Activated naive CD8-positive, alpha-beta T cell treated with anti-CD3 and anti-CD28 coated beads, Interleukin-2, amount 50 U/mL, for 24 hours (primary cell): ENCODE measurements around the gene RAX.

Source experiments
- ATAC-seq: fragments of 150-1000 bp; cut with Tn5 transposase; one replicate; pipeline ENCODE4 v1.10.0; 2021
- DNase-seq: peaks from one replicate; pipeline ENCODE4 v3.0.0; 2021
- H3K27ac Mint-ChIP-seq: one replicate; pipeline ENCODE4 v1.8.0; 2021; ENCODE audit warnings: mild to moderate bottlenecking, mixed read lengths
- H3K27me3 Mint-ChIP-seq: one replicate; pipeline ENCODE4 v1.8.0; 2021; ENCODE audit warnings: mixed read lengths
- H3K36me3 Mint-ChIP-seq: one replicate; pipeline ENCODE4 v1.8.0; 2021; ENCODE audit warnings: low read depth, mixed read lengths
- H3K4me1 Mint-ChIP-seq: one replicate; pipeline ENCODE4 v1.8.0; 2021; ENCODE audit warnings: mixed read lengths
- H3K4me3 Mint-ChIP-seq: one replicate; pipeline ENCODE4 v1.8.0; 2021; ENCODE audit warnings: mild to moderate bottlenecking, moderate library complexity, mixed read lengths
- H3K9me3 Mint-ChIP-seq: one replicate; pipeline ENCODE4 v1.8.0; 2021; ENCODE audit warnings: mixed read lengths

Gene RAX

DNA sequence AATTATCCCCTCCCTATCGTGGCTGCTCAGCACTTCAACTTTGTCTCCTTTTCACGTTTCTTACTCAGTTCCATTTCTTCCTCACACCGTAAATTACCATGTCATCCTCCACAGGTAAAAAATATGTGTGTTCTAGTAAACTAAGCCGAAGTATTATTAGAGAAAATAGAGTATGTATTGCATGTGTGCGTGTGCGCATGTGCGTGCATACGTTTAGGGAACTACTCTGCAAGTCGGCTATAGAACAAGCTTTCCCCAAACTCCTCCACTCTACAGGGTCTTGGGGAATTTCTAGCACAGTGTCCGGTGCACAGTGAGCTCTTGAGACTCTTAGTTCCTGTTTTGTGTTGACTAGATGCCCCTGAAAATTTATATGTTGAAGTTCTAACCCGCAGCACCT is 9.1 kb upstream of the RAX start:
- no peak for DNase-seq
- no peak overlapping the region for H3K4me3 Mint-ChIP-seq
- peaks cover 47% of the 10 kb centered on the region for H3K27me3 Mint-ChIP-seq

DNA sequence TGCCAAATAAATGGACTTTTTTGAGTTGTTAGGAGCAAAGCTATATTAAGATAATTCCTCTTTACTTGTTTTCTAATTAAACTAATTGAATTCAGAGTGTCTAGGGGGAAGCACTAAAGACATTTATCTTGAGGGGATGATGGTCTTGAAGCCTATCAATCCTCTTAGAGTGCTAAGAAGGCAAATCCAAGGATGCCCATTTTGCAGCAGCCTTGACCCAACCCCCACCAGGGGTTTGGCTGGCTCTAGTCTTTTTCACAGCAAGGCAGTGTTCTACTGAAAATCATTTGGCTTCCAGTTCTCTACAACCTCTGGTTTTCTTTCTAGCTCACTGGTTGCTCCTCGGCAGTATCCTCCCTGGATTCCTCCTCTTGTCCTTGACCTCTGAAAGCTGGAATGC is 6.5 kb upstream of the RAX start:
- H3K36me3 Mint-ChIP-seq: no peaks in the 10 kb centered on the region
- peaks cover 56% of the 10 kb centered on the region for H3K27me3 Mint-ChIP-seq
- ATAC-seq (no peak), DNase-seq (no peak)
- no peaks in the 10 kb centered on the region for H3K4me1 Mint-ChIP-seq
- no peak overlapping the region for H3K4me3 Mint-ChIP-seq
- no peaks in the 10 kb centered on the region for H3K9me3 Mint-ChIP-seq
- no peak overlapping the region for H3K27ac Mint-ChIP-seq

More for the DNA sequence above, 9.1 kb upstream of the RAX start:
- H3K4me1 Mint-ChIP-seq: no peaks in the 10 kb centered on the region
- H3K9me3 Mint-ChIP-seq: no peaks in the 10 kb centered on the region
- H3K27ac Mint-ChIP-seq: no peak overlapping the region
- no peak for ATAC-seq
- H3K36me3 Mint-ChIP-seq: no peaks in the 10 kb centered on the region

DNA sequence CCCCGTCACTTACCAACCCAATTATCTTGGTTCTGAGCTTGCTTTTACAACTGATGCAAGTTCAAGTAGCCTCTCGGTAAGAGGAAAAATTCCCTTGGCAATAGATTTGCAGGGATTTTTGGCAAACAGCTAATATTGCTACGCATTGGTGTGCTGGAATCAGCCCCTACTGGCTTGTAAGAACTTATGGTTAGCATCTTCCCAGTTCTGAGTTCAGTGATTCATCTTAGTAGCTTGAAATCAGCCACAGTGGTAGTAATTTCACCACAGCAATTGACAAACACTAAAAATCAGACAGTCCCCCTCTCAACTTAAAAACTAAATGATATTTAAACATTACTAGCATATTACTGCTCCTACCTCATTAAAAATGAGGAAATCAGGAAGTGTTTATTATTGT is 5.9 kb upstream of the RAX start:
- Mint-ChIP-seq H3K27me3 (peaks cover 56% of the 10 kb centered on the region), H3K9me3 (no peaks in the 10 kb centered on the region), H3K4me3 (no peak overlapping the region), H3K27ac (no peak overlapping the region), H3K36me3 (no peaks in the 10 kb centered on the region), H3K4me1 (no peaks in the 10 kb centered on the region)
- ATAC-seq (no peak), DNase-seq (no peak)

DNA sequence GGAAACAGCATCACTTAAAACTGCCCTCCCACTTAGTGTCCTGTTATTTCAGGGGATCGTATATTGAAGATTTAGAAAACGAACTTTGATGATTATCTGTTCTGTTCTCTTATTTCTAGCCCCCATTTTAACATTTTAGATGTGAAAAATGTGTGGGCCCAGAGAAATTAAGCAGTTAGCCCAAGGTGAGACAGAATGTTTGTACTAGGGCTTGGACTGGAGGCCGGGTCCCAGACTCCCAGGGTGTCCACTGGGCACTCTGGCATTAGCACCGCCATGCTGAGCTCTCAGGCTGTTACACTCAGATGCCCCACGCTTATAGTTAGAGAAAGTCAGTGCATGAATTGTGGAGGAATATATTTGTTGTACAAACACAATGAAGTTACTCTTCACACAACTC is 5.5 kb upstream of the RAX start:
- peaks cover 58% of the 10 kb centered on the region for H3K27me3 Mint-ChIP-seq
- peaks cover 2% of the 10 kb centered on the region for H3K4me1 Mint-ChIP-seq
- no peaks in the 10 kb centered on the region for H3K36me3 Mint-ChIP-seq
- H3K27ac Mint-ChIP-seq: no peak overlapping the region
- no peaks in the 10 kb centered on the region for H3K9me3 Mint-ChIP-seq
- no peak overlapping the region for H3K4me3 Mint-ChIP-seq
- DNase-seq: no peak
- no peak for ATAC-seq

DNA sequence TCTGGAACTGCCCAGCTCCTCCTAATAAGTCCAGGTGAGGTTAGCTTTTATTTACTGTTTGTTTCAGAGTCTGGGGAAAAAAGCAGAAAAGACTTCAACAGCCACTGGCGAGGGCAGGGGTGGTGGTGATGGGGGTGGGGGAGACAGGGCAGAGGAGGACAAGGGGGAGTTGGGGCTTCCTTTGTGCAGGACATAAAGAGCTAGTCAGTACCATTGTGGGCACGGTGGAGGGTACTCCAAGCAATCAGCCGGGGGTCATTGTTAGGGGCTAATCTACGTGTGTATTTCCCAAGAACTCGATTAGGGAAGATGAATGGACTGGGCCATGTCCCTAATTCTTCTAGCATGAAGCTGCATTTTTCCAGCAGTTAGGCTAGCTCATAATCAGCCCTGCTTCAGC is 2.8 kb upstream of the RAX start:
- Mint-ChIP-seq H3K4me3 (no peak overlapping the region), H3K27ac (no peak overlapping the region), H3K4me1 (peaks cover 11% of the 10 kb centered on the region), H3K27me3 (peaks cover 65% of the 10 kb centered on the region), H3K9me3 (no peaks in the 10 kb centered on the region), H3K36me3 (no peaks in the 10 kb centered on the region)
- ATAC-seq (no peak), DNase-seq (no peak)

DNA sequence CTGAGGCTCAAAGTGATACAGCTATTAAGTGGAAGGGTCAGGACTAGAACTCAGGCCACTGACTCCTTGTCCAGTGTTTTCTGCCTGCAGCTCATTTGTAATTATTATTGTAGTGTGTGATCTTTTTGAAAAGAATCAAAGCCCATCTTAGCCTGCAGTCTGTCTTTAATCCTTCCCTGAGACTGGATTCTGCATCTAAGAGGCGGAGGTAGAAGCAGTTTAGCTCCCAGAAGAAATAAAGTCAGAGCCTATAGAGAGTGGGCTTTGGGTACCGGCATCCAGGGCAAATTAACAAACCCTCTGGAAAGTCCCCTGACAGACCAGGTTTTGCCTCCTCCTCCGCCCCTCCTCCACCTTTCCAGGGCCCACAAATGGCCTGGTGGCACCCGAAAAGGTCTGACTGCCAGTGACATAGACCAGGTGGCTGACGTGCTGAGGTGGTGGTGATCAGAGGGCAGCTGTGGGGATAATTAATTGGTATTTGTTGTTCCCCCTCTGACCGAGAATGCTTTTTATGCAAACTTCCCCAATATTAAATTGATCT is 2.2 kb upstream of the RAX start:
- Mint-ChIP-seq H3K27ac (no peak overlapping the region), H3K27me3 (peaks cover 69% of the 10 kb centered on the region), H3K36me3 (no peaks in the 10 kb centered on the region), H3K9me3 (no peaks in the 10 kb centered on the region), H3K4me3 (no peak overlapping the region), H3K4me1 (peaks cover 11% of the 10 kb centered on the region)
- ATAC-seq: no peak
- no peak for DNase-seq

DNA sequence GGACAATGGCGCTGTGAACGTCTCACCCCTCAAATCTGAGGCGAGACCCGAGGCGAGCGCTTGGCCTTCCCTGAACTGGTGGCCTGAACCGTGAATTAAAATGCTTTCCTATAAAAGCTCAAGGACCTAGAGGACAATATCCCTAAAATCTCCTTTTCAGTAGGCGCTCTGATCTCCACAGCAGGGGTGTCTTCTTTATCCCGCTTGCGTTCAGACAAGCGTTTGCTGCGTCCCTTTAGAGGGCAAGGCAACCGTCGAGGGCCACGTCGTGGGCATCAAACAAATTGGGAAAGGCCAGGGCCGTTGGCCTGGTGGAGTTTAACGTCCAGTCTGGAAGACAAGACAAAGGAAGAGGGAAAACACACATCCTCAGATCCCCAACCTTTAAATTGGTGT is 1.3 kb upstream of the RAX start:
- peaks cover 74% of the 10 kb centered on the region for H3K27me3 Mint-ChIP-seq
- no peak overlapping the region for H3K27ac Mint-ChIP-seq
- DNase-seq (no peak), ATAC-seq (no peak)
- H3K36me3 Mint-ChIP-seq: no peaks in the 10 kb centered on the region
- no peak overlapping the region for H3K4me3 Mint-ChIP-seq
- no peaks in the 10 kb centered on the region for H3K9me3 Mint-ChIP-seq
- peaks cover 15% of the 10 kb centered on the region for H3K4me1 Mint-ChIP-seq

DNA sequence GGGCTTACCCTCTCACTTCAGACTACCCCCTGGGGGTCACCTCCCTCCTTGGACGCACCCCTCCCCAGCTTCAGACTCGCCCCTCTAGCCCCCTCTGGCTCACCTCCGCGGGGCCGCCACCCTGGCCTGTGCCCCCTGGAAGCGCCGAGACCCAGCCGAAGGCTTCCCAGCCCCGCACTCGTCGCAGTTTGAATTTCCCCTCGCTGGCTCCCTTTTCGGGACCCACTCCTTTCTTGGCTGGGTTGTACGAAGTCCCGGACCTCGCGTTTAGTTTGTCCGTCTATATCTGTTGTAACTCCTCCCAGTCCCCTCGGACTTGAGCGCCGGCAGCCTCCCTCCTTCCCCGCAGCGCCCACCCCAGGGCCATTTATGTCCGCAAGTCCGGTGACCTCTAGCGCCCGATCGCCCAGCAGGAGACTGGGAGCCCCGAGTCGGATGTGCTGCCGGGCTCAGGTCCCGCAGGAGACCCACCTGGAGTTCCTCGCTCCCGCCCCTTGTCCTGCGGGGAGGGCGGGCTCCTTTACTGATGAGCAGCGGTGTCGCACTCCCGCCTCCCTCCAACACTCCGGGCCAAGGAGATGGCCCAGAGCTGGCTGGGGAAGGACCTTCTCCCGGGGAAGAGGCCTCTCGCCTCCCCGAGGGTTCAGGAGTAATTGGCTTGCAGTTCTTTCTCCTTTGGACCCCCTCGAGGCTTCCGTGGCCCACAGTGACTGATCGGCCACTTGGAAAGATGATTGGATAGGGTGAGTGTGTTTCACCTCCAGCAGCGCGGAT is 692 bp upstream of the RAX start:
- DNase-seq: no peak
- ATAC-seq: no peak
- H3K4me3 Mint-ChIP-seq: peak overlapping the region; percentile 14
- peaks cover 76% of the 10 kb centered on the region for H3K27me3 Mint-ChIP-seq
- H3K36me3 Mint-ChIP-seq: no peaks in the 10 kb centered on the region
- H3K27ac Mint-ChIP-seq: no peak overlapping the region
- H3K9me3 Mint-ChIP-seq: no peaks in the 10 kb centered on the region
- peaks cover 16% of the 10 kb centered on the region for H3K4me1 Mint-ChIP-seq

DNA sequence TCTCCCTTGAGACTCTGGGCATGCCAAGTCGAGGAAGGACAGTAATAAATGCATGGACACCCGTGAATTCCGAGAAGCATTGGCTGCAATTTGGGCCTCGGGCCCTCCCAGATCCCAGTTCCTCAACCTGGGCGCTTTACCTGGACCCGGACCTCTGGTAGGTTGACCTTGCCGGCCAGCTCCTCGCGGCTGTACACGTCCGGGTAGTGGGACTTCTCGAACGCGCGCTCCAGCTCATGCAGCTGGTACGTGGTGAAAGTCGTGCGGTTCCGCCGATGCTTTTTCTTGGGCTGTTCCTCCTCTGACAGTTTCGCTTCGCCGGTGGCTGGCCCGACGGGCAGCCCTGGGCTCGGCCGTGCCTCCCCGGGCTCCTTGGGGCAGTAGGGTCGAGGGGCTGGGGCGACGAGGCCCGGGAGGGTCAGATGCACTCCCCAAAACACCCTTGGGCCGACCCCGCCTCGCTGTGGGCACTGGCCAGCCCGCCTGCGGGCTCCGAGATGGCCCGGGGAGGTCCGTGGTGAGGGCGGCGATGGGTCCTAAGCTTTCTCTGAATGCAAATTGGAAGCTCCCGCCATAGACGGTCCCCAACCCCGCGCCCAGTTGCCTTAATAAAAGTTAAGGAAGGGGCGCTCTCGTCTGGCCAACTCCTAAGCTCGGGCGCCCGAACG is 899 bp downstream of the RAX start:
- no peaks in the 10 kb centered on the region for H3K36me3 Mint-ChIP-seq
- DNase-seq (no peak), ATAC-seq (no peak)
- peaks cover 81% of the 10 kb centered on the region for H3K27me3 Mint-ChIP-seq
- no peak overlapping the region for H3K27ac Mint-ChIP-seq
- H3K4me1 Mint-ChIP-seq: peaks cover 25% of the 10 kb centered on the region
- no peaks in the 10 kb centered on the region for H3K9me3 Mint-ChIP-seq
- no peak overlapping the region for H3K4me3 Mint-ChIP-seq

DNA sequence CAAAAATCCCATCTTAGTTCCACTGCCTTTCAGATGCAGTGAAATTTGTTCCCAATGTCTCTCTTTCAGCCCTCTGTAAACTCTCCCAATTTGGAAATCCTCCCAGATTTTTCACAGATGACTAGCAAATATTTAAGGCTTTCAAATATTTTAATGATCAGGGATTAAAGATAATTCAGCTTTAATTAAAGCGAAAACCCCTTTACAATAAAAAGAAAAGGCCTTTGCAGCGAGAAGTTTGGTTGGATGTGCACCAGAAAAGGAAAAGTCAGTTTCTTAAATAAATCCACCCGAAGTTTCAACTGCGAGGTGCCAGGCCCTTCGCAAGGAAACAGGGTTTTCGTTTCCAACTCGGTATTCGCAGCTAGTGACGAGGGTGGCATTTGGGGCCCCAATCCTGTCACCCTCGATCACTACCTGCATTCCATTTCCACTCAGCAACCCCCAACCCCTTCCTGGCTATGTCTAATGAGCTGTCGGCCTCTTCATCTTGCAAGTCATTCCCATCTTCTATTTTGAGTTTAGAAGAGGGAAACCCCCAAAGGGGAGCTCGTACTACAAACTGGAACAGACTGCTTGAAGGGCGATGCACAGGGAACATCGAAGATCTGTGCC is 1.5 kb downstream of the RAX start:
- H3K4me3 Mint-ChIP-seq: no peak overlapping the region
- peaks cover 84% of the 10 kb centered on the region for H3K27me3 Mint-ChIP-seq
- H3K27ac Mint-ChIP-seq: no peak overlapping the region
- H3K36me3 Mint-ChIP-seq: no peaks in the 10 kb centered on the region
- H3K9me3 Mint-ChIP-seq: no peaks in the 10 kb centered on the region
- ATAC-seq (no peak), DNase-seq (no peak)
- H3K4me1 Mint-ChIP-seq: peaks cover 25% of the 10 kb centered on the region

DNA sequence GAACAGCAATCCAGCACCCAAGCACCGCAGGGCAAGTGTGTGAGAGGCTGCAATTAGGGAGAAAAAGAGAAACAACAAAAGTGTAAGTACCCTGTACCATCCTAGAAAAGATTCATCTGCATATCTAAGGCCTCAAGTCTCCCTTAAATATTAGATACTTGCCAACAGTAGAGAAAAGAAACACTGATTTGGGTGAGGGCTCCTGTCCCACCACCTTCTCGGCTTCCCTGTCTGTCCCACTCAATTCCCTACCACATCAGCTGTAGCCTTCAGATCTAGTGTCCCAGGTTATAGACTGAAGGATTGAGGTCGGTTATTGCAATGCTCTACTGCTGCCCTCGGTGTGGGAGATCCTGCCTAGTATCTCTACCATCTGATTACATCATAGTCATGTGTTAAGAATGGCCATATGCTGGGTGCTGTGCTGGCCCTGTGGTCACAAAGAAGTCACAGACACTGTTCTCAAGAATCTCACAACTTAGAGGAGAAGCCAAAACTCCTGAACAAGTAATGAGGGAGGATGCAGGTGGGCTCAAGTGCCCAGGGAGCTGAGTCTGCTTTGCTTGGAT is 2.5 kb downstream of the RAX start:
- Mint-ChIP-seq H3K4me1 (peaks cover 25% of the 10 kb centered on the region), H3K27me3 (peaks cover 84% of the 10 kb centered on the region), H3K36me3 (no peaks in the 10 kb centered on the region), H3K9me3 (no peaks in the 10 kb centered on the region), H3K4me3 (no peak overlapping the region), H3K27ac (no peak overlapping the region)
- DNase-seq (no peak), ATAC-seq (no peak)

DNA sequence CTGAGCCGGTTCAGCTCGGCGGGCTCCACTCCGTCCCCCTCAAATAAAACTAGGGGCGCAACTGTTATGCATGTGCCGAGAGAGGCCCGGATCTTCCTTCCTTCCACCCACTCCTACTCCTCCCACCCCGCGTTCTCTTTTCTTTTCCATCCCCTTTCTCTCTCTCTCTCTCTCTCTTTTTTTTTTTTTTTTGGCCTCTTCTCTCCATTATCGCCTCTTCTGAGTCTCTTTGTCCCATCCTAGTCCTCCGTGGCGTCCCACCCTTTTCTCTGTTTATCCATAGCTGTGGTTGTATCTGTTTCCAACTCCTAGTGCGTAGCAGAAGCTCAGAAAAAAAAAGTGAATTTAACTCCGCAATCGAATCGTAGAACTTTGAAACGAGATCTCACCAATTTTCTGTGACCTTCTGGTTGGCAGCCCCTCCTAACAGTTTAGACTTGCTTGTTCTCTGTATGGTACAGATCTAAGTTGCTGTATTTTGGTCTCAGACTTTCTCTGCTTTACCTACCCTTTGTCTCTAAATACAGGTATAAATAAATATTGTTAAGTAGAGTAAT is 3.6 kb downstream of the RAX start:
- peaks cover 85% of the 10 kb centered on the region for H3K27me3 Mint-ChIP-seq
- ATAC-seq: no peak
- H3K27ac Mint-ChIP-seq: no peak overlapping the region
- no peaks in the 10 kb centered on the region for H3K36me3 Mint-ChIP-seq
- peak overlapping the region; percentile 44 for H3K4me3 Mint-ChIP-seq
- H3K4me1 Mint-ChIP-seq: peaks cover 25% of the 10 kb centered on the region
- H3K9me3 Mint-ChIP-seq: no peaks in the 10 kb centered on the region
- no peak for DNase-seq

DNA sequence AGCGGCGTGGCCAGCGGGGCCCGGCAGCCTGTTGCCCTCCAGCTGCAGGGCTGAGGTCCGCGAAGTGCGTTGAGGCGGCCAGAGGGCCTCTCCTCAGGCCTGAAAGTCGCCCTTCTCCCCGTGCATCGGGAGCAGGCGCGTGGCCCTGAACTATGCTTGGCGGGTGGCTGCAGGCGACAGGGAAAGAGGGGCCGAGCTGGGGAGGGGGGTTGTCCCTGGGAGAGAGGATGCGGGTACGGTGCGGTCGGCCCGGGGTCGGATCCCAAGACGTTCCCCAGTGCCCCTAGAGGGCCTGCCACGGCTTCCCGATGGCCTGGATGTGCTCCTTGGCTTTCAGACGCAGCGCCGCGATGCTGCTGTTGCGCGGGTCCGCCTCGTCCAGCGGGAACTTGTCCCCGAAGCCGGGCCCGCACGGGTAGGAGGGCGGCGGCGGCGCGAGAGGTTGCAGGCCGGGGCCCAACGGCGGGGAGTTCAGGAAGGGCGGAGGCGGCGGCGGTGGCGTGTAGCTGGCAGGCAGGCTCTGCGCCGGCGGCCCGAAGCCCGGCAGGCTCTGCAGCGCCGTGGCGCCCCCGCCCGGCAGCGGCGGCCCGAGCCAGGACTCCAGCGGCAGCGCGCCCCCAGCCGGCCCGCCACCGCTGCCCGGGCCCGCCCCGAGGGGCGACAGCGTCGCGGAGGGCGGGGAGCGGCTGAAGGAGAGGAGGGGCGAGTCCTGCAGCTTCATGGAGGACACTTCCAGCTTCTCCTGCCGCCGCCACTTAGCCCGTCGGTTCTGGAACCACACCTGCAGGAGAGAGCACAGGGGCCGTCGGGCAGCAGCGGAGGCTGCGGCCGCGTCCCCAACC is 4.3 kb downstream of the RAX start:
- ATAC-seq: peak; percentile 59
- DNase-seq: peak; percentile 63
- Mint-ChIP-seq H3K27ac (no peak overlapping the region), H3K27me3 (peaks cover 85% of the 10 kb centered on the region), H3K4me1 (peaks cover 24% of the 10 kb centered on the region), H3K9me3 (no peaks in the 10 kb centered on the region), H3K4me3 (peak overlapping the region; percentile 44), H3K36me3 (no peaks in the 10 kb centered on the region)
